ENCODE data around the gene AP4S1.

DNA sequence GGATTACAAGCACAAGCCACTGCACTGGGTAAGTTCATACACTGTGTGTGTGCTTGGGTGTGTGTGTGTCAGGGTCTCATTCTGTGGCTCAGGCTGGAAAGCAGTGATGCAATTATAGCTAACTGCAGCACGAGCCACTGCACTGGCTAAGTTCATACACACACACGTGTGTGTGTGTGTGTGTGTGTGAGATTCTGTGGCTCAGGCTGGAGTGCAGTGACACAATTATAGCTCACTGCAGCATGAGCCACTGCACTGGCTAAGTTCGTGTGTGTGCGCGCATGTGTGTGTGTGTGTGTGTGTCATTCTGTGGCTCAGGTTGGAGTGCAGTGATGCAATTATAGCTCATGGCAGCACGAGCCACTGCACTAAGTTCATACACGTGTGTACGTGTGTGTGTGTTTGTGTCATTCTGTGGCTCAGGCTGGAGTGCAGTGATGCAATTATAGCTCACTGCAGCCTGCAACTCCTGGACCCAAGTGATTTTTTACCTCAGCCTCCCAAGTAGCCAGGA is 96.7 kb downstream of the AP4S1 start:
- TF ChIP-seq, protein P1, sequence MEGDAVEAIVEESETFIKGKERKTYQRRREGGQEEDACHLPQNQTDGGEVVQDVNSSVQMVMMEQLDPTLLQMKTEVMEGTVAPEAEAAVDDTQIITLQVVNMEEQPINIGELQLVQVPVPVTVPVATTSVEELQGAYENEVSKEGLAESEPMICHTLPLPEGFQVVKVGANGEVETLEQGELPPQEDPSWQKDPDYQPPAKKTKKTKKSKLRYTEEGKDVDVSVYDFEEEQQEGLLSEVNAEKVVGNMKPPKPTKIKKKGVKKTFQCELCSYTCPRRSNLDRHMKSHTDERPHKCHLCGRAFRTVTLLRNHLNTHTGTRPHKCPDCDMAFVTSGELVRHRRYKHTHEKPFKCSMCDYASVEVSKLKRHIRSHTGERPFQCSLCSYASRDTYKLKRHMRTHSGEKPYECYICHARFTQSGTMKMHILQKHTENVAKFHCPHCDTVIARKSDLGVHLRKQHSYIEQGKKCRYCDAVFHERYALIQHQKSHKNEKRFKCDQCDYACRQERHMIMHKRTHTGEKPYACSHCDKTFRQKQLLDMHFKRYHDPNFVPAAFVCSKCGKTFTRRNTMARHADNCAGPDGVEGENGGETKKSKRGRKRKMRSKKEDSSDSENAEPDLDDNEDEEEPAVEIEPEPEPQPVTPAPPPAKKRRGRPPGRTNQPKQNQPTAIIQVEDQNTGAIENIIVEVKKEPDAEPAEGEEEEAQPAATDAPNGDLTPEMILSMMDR (IDR thresholded peaks at IDR 0.05; ENCODE audit: insufficient read depth, low read length, poor library complexity, severe bottlenecking) = no peak
- no peak for TF ChIP-seq EZH2phosphoT487 (conservative IDR thresholded peaks at IDR 0.05; ENCODE audit: low read length)

Measured in SU-DHL-6 (cell line).